Nephron (organoid): ENCODE measurements around the gene KIR2DL3.
"Not testable (repeated sequence)": the region's sequence is repeated elsewhere in the genome, so short reads cannot be mapped to it uniquely, and the experiment has no call there.

Experiments
- H3K27ac Mint-ChIP-seq, 3 experiments: 2 replicates each; pipeline ENCODE4 v1.8.0; 2020; ENCODE audit warnings: mixed read lengths in 3 of 3, mild to moderate bottlenecking in 2 of 3, moderate library complexity in 1 of 3
- H3K27me3 Mint-ChIP-seq: 2 replicates; pipeline ENCODE4 v1.8.0; 2021; ENCODE audit warnings: low read depth, mild to moderate bottlenecking, moderate library complexity, mixed read lengths
- H3K36me3 Mint-ChIP-seq: 2 replicates; pipeline ENCODE4 v1.8.0; 2020; ENCODE audit warnings: low read depth, mixed read lengths
- H3K4me1 Mint-ChIP-seq: 2 replicates; pipeline ENCODE4 v1.8.0; 2020; ENCODE audit warnings: mixed read lengths
- H3K4me3 Mint-ChIP-seq, 3 experiments: 2 replicates each; pipeline ENCODE4 v1.8.0; 2020; ENCODE audit warnings: mild to moderate bottlenecking in 3 of 3, mixed read lengths in 3 of 3, moderate library complexity in 2 of 3
- H3K9me3 Mint-ChIP-seq: 2 replicates; pipeline ENCODE4 v1.8.0; 2020; ENCODE audit warnings: mixed read lengths
- CTCF ChIP-seq, 3 experiments: fragments of 200-600 bp; sonication (generic); IDR thresholded peaks; one replicate each; pipeline ENCODE4 v1.5.0; 2021; ENCODE audit warnings: antibody characterized with exemption in 3 of 3; ENCODE audit not compliant: unreplicated experiment in 3 of 3

The KIR2DL3 gene

GRCh38 chr19:54738715-54739114 is 402 bp downstream of the KIR2DL3 start:
- peaks cover 8% of the 10 kb centered on the region for H3K36me3 Mint-ChIP-seq
- no peak for TF ChIP-seq CTCF (IDR thresholded peaks at IDR 0.05; ENCODE audit: unreplicated experiment in 3 of 3)
- H3K9me3 Mint-ChIP-seq: peaks cover 65% of the 10 kb centered on the region
- H3K27me3 Mint-ChIP-seq: no peaks in the 10 kb centered on the region
- no peak overlapping the region for H3K27ac Mint-ChIP-seq
- H3K4me3 Mint-ChIP-seq: no peak overlapping the region
- no peaks in the 10 kb centered on the region for H3K4me1 Mint-ChIP-seq

DNA sequence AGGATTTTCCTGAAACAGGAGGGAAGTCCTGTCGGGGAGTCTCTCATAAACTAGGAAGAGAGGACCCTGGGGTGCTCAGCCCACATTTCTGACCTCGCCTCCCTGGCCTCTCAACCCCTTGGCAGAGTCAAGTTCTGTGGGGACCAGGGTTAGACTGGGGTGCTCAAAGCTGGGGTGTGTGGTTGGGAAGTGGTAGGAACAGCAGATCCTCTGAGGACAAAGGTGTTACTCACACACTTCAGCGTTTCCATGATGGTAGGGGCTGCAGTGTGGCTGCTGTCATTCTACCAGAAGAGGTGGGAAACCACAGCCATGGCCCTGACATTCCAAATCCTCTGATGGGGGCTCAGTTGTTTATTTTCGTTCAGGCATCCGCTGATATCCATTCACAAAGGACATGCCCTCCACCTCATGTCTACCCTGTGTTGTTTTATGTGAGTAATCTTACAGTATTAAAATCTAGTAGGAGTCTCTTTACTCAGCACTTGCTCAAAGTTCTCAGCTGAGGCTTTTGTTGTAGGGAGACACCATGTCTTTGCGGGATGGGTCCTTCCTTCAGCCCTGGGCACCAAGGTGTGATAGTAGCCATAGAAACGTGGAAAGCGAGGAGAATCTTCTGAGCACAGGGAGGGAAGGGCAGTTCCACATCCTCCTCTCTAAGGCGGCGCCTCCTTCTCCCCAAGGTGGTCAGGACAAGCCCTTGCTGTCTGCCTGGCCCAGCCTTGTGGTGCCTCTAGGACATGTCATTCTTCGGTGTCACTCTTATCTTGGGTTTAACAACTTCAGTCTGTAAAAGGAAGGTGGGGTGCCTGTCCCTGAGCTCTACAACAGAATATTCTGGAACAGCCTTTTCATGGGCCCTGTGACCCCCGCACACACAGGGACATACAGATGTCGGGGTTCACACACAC is 1.5 kb downstream of the KIR2DL3 start:
- peaks cover 8% of the 10 kb centered on the region for H3K36me3 Mint-ChIP-seq
- no peaks in the 10 kb centered on the region for H3K27me3 Mint-ChIP-seq
- peaks cover 61% of the 10 kb centered on the region for H3K9me3 Mint-ChIP-seq
- H3K4me1 Mint-ChIP-seq: no peaks in the 10 kb centered on the region
- H3K27ac Mint-ChIP-seq: no peak overlapping the region
- no peak for TF ChIP-seq CTCF (IDR thresholded peaks at IDR 0.05; ENCODE audit: unreplicated experiment in 3 of 3)
- H3K4me3 Mint-ChIP-seq: no peak overlapping the region

- H3K4me3 Mint-ChIP-seq, H3K36me3 Mint-ChIP-seq, H3K27me3 Mint-ChIP-seq, H3K4me1 Mint-ChIP-seq, H3K27ac Mint-ChIP-seq: not testable (repeated sequence)
- peaks cover 57% of the 10 kb centered on the region for H3K9me3 Mint-ChIP-seq
Observed at GRCh38 chr19:54741950-54742349, 3.6 kb downstream of the KIR2DL3 start.

- H3K4me3 Mint-ChIP-seq, H3K27ac Mint-ChIP-seq, H3K36me3 Mint-ChIP-seq, H3K4me1 Mint-ChIP-seq, H3K27me3 Mint-ChIP-seq: not testable (repeated sequence)
- peaks cover 57% of the 10 kb centered on the region for H3K9me3 Mint-ChIP-seq
Observed at GRCh38 chr19:54744080-54744479, 5.8 kb downstream of the KIR2DL3 start.

- not testable (repeated sequence) for H3K27ac Mint-ChIP-seq, H3K4me3 Mint-ChIP-seq
Observed at GRCh38 chr19:54747614-54748322, 9.5 kb downstream of the KIR2DL3 start.

DNA sequence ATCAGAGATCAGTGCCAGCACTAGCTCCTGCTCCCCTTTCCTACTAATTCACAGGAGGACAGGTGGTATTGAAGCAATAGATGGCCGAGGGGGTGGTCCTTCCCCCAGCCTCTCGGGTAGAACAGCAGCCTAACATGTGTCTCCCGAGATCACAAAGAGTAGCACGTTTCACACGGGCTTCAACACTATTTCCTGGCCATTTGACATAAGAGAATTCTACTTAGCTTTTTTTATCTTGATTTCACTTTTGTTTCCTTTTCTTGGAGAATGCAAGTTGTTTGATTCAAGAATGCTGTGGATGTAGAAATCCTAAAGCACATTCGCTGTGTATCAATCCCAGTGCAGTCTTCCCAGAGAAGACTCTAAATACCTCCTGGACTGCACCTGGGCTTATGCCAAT is 12.0 kb downstream of the KIR2DL3 start:
- not testable (repeated sequence) for H3K27me3 Mint-ChIP-seq, H3K27ac Mint-ChIP-seq, H3K4me3 Mint-ChIP-seq, H3K36me3 Mint-ChIP-seq, H3K4me1 Mint-ChIP-seq
- H3K9me3 Mint-ChIP-seq: peaks cover 62% of the 10 kb centered on the region

More at GRCh38 chr19:54747614-54748322, 9.5 kb downstream of the KIR2DL3 start:
- H3K27me3 Mint-ChIP-seq, H3K4me1 Mint-ChIP-seq, H3K36me3 Mint-ChIP-seq: not testable (repeated sequence)
- H3K9me3 Mint-ChIP-seq: peaks cover 59% of the 10 kb centered on the region

DNA sequence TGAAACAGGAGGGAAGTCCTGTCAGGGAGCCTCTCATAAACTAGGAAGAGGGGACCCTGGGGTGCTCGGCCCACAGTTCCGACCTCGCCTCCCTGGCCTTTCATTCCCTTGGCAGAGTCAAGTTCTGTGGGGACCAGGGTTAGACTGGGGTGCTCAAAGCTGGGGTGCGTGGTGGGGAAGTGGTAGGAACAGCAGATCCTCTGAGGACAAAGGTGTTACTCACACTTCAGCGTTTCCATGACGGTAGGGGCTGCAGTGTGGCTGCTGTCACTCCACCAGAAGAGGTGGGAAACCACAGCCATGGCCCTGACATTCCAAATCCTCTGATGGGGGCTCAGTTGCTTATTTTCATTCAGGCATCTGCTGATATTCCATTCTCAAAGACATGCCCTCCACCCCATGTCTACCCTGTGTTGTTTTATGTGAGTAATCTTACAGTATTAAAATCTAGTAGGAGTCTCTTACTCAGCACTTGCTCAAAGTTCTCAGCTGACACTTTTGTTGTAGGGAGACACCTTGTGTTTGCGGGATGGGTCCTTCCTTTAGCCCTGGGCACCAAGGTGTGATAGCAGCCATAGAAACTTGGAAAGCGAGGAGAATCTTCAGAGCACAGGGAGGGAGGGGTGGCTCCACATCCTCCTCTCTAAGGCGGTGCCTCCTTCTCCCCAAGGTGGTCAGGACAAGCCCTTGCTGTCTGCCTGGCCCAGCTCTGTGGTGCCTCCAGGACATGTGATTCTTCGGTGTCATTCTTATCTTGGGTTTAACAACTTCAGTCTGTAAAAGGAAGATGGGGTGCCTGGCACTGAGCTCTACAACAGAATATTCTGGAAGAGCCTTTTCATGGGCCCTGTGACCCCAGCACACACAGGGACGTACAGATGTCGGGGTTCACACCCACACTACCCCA is 18.1 kb downstream of the KIR2DL3 start:
- H3K27me3 Mint-ChIP-seq, H3K4me1 Mint-ChIP-seq, H3K36me3 Mint-ChIP-seq, H3K27ac Mint-ChIP-seq, H3K4me3 Mint-ChIP-seq: not testable (repeated sequence)
- H3K9me3 Mint-ChIP-seq: peaks cover 62% of the 10 kb centered on the region

DNA sequence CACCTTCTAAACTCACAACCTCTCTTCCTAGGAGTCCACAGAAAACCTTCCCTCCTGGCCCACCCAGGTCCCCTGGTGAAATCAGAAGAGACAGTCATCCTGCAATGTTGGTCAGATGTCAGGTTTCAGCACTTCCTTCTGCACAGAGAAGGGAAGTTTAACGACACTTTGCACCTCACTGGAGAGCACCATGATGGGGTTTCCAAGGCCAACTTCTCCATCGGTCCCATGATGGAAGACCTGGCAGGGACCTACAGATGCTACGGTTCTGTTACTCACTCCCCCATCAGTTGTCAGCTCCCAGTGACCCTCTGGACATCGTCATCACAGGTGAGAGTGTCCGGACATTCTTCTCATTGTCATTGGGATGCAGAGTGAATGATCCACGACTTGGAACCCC is 20.3 kb downstream of the KIR2DL3 start:
- not testable (repeated sequence) for H3K27ac Mint-ChIP-seq, H3K27me3 Mint-ChIP-seq, H3K4me1 Mint-ChIP-seq, H3K36me3 Mint-ChIP-seq, H3K4me3 Mint-ChIP-seq
- H3K9me3 Mint-ChIP-seq: peaks cover 50% of the 10 kb centered on the region

DNA sequence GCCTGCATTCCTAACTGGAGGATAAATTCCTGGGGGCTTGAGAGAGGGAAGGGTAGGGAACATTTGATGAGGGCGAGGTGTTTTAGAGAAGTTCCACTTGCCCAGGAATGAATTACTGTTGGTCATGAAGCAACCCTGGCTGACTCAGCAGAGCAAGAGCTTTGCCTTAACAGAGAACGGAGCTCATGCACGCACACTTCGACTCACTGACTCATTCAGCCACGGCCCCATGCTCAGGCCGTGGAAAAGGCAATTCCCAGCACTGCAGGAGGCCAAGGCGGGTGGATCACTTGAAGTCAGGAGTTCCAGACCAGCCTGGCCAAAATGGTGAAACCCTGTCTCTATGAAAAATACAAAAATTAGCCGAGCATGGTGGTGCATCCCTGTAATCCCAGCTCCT is 25.9 kb downstream of the KIR2DL3 start:
- not testable (repeated sequence) for H3K27me3 Mint-ChIP-seq, H3K27ac Mint-ChIP-seq, H3K36me3 Mint-ChIP-seq, H3K4me1 Mint-ChIP-seq, H3K4me3 Mint-ChIP-seq
- H3K9me3 Mint-ChIP-seq: peaks cover 60% of the 10 kb centered on the region

- not testable (repeated sequence) for H3K27ac Mint-ChIP-seq, H3K4me1 Mint-ChIP-seq, H3K36me3 Mint-ChIP-seq
Observed at GRCh38 chr19:54766464-54766863, 28.2 kb downstream of the KIR2DL3 start.

DNA sequence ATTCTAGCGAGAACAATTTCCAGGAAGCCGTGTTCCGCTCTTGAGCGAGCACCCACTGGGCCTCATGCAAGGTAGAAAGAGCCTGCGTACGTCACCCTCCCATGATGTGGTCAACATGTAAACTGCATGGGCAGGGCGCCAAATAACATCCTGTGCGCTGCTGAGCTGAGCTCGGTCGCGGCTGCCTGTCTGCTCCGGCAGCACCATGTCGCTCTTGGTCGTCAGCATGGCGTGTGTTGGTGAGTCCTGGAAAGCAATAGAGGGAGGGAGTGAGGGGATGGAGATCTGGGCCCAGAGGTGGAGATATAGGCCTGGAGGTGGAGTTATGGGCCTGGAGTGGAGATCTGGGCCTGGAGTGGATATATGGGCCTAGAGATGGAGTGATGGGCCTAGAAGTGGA is 31.3 kb downstream of the KIR2DL3 start, which contains the start of gene KIR2DL1:
KIR2DL1 (plus strand) TSS at position 148 of the 400 bp plus-strand sequence; CDS start at position 206, 58 bp downstream.
- peaks cover 70% of the 10 kb centered on the region for H3K9me3 Mint-ChIP-seq

More at GRCh38 chr19:54766464-54766863, 28.2 kb downstream of the KIR2DL3 start:
- H3K4me3 Mint-ChIP-seq, H3K27me3 Mint-ChIP-seq: not testable (repeated sequence)
- peaks cover 60% of the 10 kb centered on the region for H3K9me3 Mint-ChIP-seq

DNA sequence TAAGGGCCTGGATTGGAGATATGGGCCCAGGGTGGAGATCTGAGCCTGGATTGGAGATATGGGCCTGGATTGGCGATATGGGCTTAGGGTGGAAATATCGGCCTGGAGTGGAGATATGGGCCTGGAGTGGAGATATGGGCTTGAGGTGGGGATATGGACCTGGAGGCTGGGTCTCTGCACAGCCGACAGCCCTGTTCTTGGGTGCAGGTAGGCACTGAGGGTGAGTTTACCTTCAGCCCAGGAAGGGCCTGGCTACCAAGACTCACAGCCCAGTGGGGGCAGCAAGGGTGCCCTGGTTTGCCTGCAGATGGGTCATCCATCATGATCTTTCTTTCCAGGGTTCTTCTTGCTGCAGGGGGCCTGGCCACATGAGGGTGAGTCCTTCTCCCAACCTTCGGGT is 32.2 kb downstream of the KIR2DL3 start:
- Mint-ChIP-seq H3K36me3 (peaks cover 11% of the 10 kb centered on the region), H3K9me3 (peaks cover 68% of the 10 kb centered on the region)
- not testable (repeated sequence) for H3K4me3 Mint-ChIP-seq, H3K27ac Mint-ChIP-seq, H3K4me1 Mint-ChIP-seq, H3K27me3 Mint-ChIP-seq

More for the DNA sequence above, 31.3 kb downstream of the KIR2DL3 start, which contains the start of gene KIR2DL1:
- not testable (repeated sequence) for H3K36me3 Mint-ChIP-seq, H3K27me3 Mint-ChIP-seq, H3K4me1 Mint-ChIP-seq, H3K27ac Mint-ChIP-seq, H3K4me3 Mint-ChIP-seq
